KMS-11 (cell line): ENCODE results near the gene AP5Z1.
"Not testable (repeated sequence)": the region's sequence is repeated elsewhere in the genome, so short reads cannot be mapped to it uniquely, and the experiment has no call there.

Experiments used
- H2AFZ ChIP-seq: fragments of 200-600 bp; sonication (generic); 2 replicates; pipeline ENCODE4 v1.6.1; 2016; ENCODE audit warnings: antibody characterized with exemption, mixed run types, low read depth
- H3K27ac ChIP-seq: fragments of 200-600 bp; sonication (generic); 2 replicates; pipeline ENCODE4 v1.6.1; 2016; ENCODE audit warnings: mild to moderate bottlenecking, mixed run types
- H3K27me3 ChIP-seq: fragments of 200-600 bp; sonication (generic); 2 replicates; pipeline ENCODE4 v1.6.1; 2017; ENCODE audit warnings: mild to moderate bottlenecking, low read depth, mixed run types, moderate library complexity; ENCODE audit not compliant: insufficient read depth
- H3K36me3 ChIP-seq: fragments of 200-600 bp; sonication (generic); 2 replicates; pipeline ENCODE4 v1.6.1; 2017; ENCODE audit warnings: mild to moderate bottlenecking, mixed run types; ENCODE audit not compliant: insufficient read depth
- H3K4me1 ChIP-seq: fragments of 200-600 bp; sonication (generic); 2 replicates; pipeline ENCODE4 v1.6.1; 2016; ENCODE audit warnings: mild to moderate bottlenecking, low read depth, mixed run types; ENCODE audit not compliant: poor library complexity, severe bottlenecking
- H3K4me2 ChIP-seq: fragments of 200-600 bp; sonication (generic); 2 replicates; pipeline ENCODE4 v1.7.0; 2016; ENCODE audit warnings: mild to moderate bottlenecking, mixed run types
- H3K4me3 ChIP-seq: fragments of 200-600 bp; sonication (generic); IDR thresholded peaks from 2 replicates; pipeline ENCODE4 v1.6.1; 2017; ENCODE audit warnings: low read depth, low read length, mixed read lengths; ENCODE audit not compliant: insufficient read depth
- H3K79me2 ChIP-seq: fragments of 200-600 bp; sonication (generic); 2 replicates; pipeline ENCODE4 v1.6.1; 2016; ENCODE audit warnings: low read depth, mixed run types; ENCODE audit not compliant: insufficient read depth
- H3K9ac ChIP-seq: fragments of 200-600 bp; sonication (generic); 2 replicates; pipeline ENCODE4 v1.6.1; 2016; ENCODE audit warnings: mild to moderate bottlenecking, mixed run types
- H4K20me1 ChIP-seq: fragments of 200-600 bp; sonication (generic); 2 replicates; pipeline ENCODE4 v1.6.1; 2016; ENCODE audit warnings: mild to moderate bottlenecking, mixed run types; ENCODE audit not compliant: insufficient read depth
- TF ChIP-seq, protein P1 (sequence below): fragments of 200-600 bp; sonication (generic); conservative IDR thresholded peaks from 2 replicates; pipeline ENCODE4 v1.6.1; 2017; ENCODE audit warnings: low read depth, mild to moderate bottlenecking, antibody characterized with exemption, low read length, moderate library complexity, mixed read lengths

The AP5Z1 gene

DNA sequence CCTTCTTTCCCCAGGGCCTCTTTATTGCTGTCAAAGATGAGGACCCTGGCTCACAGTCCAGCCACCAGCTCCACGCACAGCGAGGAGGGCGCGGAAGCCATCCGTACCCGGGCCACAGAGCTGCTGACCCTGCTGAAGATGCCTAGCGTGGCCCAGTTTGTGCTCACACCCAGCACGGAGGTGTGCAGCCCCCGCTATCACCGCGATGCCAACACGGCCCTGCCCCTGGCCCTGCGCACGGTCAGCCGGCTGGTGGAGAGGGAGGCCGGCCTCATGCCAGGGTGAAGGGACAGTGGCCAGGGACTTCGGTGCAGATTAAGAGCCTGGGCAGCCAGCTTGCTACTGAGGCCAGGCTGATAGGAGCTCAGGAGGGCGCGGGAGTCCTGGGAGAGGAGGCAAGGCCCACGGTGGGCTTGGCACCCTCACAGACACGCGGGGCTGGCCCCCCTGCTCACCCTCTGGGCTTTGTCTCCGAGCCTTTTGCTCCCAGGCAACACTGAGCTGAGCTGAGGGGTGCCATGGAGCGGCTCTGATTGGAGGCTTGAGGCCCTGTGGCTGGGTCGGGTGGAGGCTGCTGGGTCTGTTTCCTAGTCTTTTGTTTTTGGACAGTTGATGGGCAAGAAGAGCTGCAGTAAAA, 15.8 kb downstream of the AP5Z1 start:
- TF ChIP-seq, protein P1, sequence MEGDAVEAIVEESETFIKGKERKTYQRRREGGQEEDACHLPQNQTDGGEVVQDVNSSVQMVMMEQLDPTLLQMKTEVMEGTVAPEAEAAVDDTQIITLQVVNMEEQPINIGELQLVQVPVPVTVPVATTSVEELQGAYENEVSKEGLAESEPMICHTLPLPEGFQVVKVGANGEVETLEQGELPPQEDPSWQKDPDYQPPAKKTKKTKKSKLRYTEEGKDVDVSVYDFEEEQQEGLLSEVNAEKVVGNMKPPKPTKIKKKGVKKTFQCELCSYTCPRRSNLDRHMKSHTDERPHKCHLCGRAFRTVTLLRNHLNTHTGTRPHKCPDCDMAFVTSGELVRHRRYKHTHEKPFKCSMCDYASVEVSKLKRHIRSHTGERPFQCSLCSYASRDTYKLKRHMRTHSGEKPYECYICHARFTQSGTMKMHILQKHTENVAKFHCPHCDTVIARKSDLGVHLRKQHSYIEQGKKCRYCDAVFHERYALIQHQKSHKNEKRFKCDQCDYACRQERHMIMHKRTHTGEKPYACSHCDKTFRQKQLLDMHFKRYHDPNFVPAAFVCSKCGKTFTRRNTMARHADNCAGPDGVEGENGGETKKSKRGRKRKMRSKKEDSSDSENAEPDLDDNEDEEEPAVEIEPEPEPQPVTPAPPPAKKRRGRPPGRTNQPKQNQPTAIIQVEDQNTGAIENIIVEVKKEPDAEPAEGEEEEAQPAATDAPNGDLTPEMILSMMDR, result no peak
- no peaks in the 10 kb centered on the region for H3K36me3 ChIP-seq
- no peak overlapping the region for H3K4me3 ChIP-seq
- H3K27me3 ChIP-seq, result no peaks in the 10 kb centered on the region
- no peak overlapping the region for H3K4me2 ChIP-seq
- no peaks in the 10 kb centered on the region for H3K4me1 ChIP-seq
- H2AFZ ChIP-seq, result no peak overlapping the region
- no peak overlapping the region for H3K27ac ChIP-seq
- no peaks in the 10 kb centered on the region for H4K20me1 ChIP-seq
- H3K79me2 ChIP-seq, result no peaks in the 10 kb centered on the region
- no peak overlapping the region for H3K9ac ChIP-seq

GRCh38 chr7:4791738-4792536, 16.5 kb downstream of the AP5Z1 start:
- Histone ChIP-seq H3K36me3 (no peaks in the 10 kb centered on the region), H2AFZ (peak overlapping the region; percentile 41), H3K4me1 (no peaks in the 10 kb centered on the region), H3K4me3 (no peak overlapping the region), H4K20me1 (no peaks in the 10 kb centered on the region), H3K4me2 (peak overlapping the region; percentile 60), H3K9ac (peak overlapping the region; percentile 74; the same call in 1 of the 2 replicates), H3K79me2 (no peaks in the 10 kb centered on the region), H3K27me3 (no peaks in the 10 kb centered on the region), H3K27ac (peak overlapping the region; percentile 65)
- TF ChIP-seq, protein P1, result peak; percentile 38

DNA sequence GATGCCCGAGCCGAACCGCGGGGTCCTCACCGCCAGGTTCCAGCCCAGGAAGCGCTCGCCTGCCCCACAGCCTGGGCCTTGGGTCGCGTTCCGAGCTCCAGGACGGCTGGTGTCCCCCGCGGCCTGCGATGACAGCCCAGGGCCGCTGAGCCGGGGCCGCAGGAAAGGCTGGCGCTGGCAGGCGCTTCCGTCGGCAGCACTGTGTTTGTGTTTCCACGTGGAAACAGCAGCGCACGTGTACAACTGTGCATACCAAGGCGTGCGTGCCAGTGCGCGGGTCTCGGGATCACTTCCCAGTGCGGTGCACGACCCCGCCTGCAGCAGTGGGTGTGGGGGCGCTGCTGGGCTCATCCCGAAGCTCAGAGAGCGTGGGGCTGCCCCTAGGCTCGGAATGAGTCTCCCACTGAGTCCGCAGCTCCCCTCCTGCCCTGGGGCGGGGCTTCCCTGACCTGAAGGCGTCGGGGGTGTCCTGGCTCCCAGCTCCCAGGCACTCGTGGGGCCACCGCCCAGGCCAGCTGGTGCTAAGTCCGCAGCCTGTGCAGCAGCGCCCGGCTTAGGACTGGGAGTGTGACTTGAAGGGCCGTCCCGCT, 17.2 kb downstream of the AP5Z1 start:
- H3K4me2 ChIP-seq, result peak overlapping the region; percentile 60
- no peaks in the 10 kb centered on the region for H3K36me3 ChIP-seq
- no peaks in the 10 kb centered on the region for H3K27me3 ChIP-seq
- peak overlapping the region; percentile 41 for H2AFZ ChIP-seq
- TF ChIP-seq, protein P1, result no peak
- no peaks in the 10 kb centered on the region for H3K79me2 ChIP-seq
- no peaks in the 10 kb centered on the region for H3K4me1 ChIP-seq
- peak overlapping the region; percentile 65 for H3K27ac ChIP-seq
- H3K9ac ChIP-seq, result peak overlapping the region; percentile 74; the same call in 1 of the 2 replicates
- no peak overlapping the region for H3K4me3 ChIP-seq
- no peaks in the 10 kb centered on the region for H4K20me1 ChIP-seq

DNA sequence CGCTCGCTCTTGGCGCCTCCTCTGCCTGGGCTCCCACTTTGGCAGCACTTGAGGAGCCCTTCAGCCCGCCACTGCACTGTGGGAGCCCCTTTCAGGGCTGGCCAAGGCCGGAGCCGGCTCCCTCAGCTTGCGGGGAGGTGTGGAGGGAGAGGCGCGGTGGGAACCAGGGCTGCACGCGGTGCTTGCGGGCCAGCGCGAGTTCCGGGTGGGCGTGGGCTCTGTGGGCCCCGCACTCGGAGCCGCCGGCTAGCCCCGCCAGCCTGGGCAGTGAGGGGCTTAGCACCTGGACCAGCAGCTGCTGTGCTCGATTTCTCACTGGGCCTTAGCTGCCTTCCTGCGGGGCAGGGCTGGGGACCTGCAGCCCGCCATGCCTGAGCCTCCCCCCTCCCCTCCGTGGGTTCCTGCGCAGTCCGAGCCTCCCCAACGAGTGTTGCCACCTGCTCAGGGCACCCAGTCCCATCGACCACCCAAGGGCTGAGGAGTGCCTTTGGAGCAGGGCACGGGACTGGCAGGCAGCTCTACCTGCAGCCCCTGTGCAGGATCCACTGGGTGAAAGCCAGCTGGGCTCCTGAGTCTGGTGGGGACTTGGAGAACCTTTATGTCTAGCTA, 18.1 kb downstream of the AP5Z1 start:
- peak overlapping the region; percentile 60 for H3K4me2 ChIP-seq
- H3K36me3 ChIP-seq, H3K27ac ChIP-seq, H3K79me2 ChIP-seq, H3K9ac ChIP-seq, H3K4me3 ChIP-seq, H4K20me1 ChIP-seq, H3K27me3 ChIP-seq, H3K4me1 ChIP-seq: not testable (repeated sequence)
- 0 out of 2 replicates have a peak overlapping the region, but pooled peaks have one; percentile 41 for H2AFZ ChIP-seq

DNA sequence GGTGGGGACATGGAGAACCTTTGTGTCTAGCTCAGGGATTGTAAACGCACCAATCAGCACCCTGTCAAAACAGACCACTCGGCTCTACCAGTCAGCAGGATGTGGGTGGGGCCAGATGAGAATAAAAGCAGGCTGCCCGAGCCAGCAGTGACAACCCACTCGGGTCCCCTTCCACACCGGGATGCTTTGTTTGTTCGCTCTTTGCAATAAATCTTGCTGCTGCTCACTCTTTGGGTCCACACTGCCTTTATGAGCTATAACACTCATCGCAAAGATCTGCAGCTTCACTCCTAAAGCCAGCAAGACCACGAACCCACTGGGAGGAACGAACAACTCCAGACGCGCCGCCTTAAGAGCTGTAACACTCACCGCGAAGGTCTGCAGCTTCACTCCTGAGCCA, 18.7 kb downstream of the AP5Z1 start:
- not testable (repeated sequence) for H3K27me3 ChIP-seq

More for the DNA sequence above, 18.7 kb downstream of the AP5Z1 start:
- not testable (repeated sequence) for H3K27ac ChIP-seq, H3K79me2 ChIP-seq, H3K4me1 ChIP-seq, H3K4me2 ChIP-seq, H3K36me3 ChIP-seq, H3K4me3 ChIP-seq, H2AFZ ChIP-seq, H3K9ac ChIP-seq, H4K20me1 ChIP-seq
